Lower leg skin (tissue), 3 donors: ENCODE data around the gene SERPINA3.

ENCODE experiments used
- POLR2A ChIP-seq, 2 donors: fragments of 450-650 bp; IDR thresholded peaks; one replicate each; pipeline ENCODE4 v1.6.1; 2016 to 2017; ENCODE audit warnings: antibody characterized with exemption in 2 of 2, mild to moderate bottlenecking in 1 of 2, moderate library complexity in 1 of 2
- TF ChIP-seq, protein P1 (sequence below), 3 donors: fragments of 450-650 bp; IDR thresholded peaks; one replicate each; pipeline ENCODE4 v1.5.1; 2016; ENCODE audit warnings: antibody characterized with exemption in 3 of 3, mild to moderate bottlenecking in 3 of 3, moderate library complexity in 2 of 3

GRCh38 chr14:94646481-94646880, 34.3 kb downstream of the SERPINA3 start:
- TF ChIP-seq, protein P1, sequence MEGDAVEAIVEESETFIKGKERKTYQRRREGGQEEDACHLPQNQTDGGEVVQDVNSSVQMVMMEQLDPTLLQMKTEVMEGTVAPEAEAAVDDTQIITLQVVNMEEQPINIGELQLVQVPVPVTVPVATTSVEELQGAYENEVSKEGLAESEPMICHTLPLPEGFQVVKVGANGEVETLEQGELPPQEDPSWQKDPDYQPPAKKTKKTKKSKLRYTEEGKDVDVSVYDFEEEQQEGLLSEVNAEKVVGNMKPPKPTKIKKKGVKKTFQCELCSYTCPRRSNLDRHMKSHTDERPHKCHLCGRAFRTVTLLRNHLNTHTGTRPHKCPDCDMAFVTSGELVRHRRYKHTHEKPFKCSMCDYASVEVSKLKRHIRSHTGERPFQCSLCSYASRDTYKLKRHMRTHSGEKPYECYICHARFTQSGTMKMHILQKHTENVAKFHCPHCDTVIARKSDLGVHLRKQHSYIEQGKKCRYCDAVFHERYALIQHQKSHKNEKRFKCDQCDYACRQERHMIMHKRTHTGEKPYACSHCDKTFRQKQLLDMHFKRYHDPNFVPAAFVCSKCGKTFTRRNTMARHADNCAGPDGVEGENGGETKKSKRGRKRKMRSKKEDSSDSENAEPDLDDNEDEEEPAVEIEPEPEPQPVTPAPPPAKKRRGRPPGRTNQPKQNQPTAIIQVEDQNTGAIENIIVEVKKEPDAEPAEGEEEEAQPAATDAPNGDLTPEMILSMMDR (IDR thresholded peaks at IDR 0.05): no peak
- no peak for TF ChIP-seq POLR2A (IDR thresholded peaks at IDR 0.05)
